Measurements from ENCODE around the gene MXD4.
A peak's percentile ranks its signal among the peaks of the same experiment; 100 is the strongest.
"Not testable (repeated sequence)": the region's sequence is repeated elsewhere in the genome, so short reads cannot be mapped to it uniquely, and the experiment has no call there.

Gene MXD4

DNA sequence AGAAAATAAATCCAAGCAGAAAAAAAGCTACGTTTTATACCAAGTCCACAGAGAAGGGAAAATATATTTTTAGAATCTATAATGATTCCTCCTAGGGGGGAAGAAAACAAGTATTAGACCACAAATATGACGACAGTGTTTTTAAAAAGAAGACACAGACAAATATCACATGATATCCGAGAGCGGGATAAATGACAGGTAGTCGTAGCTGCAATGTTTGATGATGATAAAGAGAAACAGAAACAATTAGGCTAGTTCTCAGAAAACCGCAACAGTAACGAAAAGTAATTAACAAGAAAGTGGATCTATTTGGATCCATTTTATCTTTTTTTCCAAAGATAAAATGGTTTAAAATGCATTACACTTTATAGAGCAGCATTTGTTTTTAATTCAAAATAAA, 20.9 kb downstream of the MXD4 start:
- no peak for DNase-seq
- Histone ChIP-seq H3K36me3 (replicated peaks) (peaks cover 2% of the 10 kb centered on the region), H3K27ac (peak overlapping the region; percentile 5), H3K27me3 (replicated peaks) (no peaks in the 10 kb centered on the region), H3K4me3 (ENCODE audit: low read depth, low read length) (peak overlapping the region; percentile 93)
- TF ChIP-seq CTCF (IDR thresholded peaks at IDR 0.05; ENCODE audit: low read depth, low read length, missing control alignments) = no peak
- in situ Hi-C loops (cut with HindIII; ENCODE audit: low pct_ligation_motif_present, low sequenced_read_pairs) = no loop called here

GRCh38 chr4:2236944-2237666, 24.8 kb downstream of the MXD4 start:
- Histone ChIP-seq H3K27ac (no peak overlapping the region), H3K27me3 (replicated peaks) (no peaks in the 10 kb centered on the region), H3K36me3 (replicated peaks) (peaks cover 4% of the 10 kb centered on the region), H3K4me3 (ENCODE audit: low read depth, low read length) (no peak overlapping the region)
- no peak for TF ChIP-seq CTCF (IDR thresholded peaks at IDR 0.05; ENCODE audit: low read depth, low read length, missing control alignments)
- DNase-seq = no peak
- in situ Hi-C loops (cut with HindIII; ENCODE audit: low pct_ligation_motif_present, low sequenced_read_pairs) = no loop called here

DNA sequence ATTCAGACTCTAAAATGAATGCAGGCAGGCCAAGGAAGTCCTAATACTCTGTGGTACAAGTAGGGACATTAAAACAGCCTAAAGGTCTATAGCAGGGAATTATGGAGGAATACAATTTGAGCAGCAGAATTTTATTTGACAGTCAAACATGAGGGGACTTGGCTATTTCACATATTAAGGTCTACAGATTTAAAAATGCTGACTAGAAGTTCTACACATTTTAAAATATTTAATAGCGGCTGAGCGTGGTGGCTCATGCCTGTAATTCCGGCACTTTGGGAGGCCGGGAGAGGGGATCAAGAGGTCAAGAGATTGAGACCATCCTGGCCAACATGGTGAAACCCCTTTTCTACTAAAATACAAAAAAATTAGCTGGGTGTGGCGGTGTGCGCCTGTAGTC, 30.8 kb downstream of the MXD4 start:
- no peak for TF ChIP-seq CTCF (IDR thresholded peaks at IDR 0.05; ENCODE audit: low read depth, low read length, missing control alignments)
- Histone ChIP-seq H3K27me3 (replicated peaks) (no peaks in the 10 kb centered on the region), H3K27ac (no peak overlapping the region), H3K4me3 (ENCODE audit: low read depth, low read length) (no peak overlapping the region), H3K36me3 (replicated peaks) (peaks cover 3% of the 10 kb centered on the region)
- in situ Hi-C loops (cut with HindIII; ENCODE audit: low pct_ligation_motif_present, low sequenced_read_pairs) = no loop called here
- no peak for DNase-seq

DNA sequence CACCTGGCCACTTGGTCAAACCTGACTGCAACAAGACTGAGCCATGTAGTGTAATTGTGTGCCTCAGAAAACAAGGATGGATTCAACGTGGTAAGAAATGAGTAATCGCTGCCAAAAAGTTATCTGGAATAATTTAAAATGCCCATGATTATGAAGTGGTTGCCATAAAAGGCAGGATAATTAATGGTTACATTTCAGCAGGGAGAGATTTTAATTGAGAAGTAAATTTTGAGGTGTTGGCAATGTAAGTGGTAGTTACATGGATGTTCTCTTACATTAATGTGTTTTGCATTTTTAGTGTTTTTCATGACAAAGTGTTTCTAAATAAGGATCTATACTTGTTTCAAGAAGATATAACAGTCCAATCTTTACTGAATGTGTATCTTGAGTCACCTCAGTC, 35.6 kb downstream of the MXD4 start:
- H3K4me3 ChIP-seq (ENCODE audit: low read depth, low read length) = no peak overlapping the region
- H3K27me3 ChIP-seq (replicated peaks) = no peaks in the 10 kb centered on the region
- in situ Hi-C loops (cut with HindIII; ENCODE audit: low pct_ligation_motif_present, low sequenced_read_pairs) = no loop called here
- H3K27ac ChIP-seq = no peak overlapping the region
- DNase-seq = no peak
- TF ChIP-seq CTCF (IDR thresholded peaks at IDR 0.05; ENCODE audit: low read depth, low read length, missing control alignments) = no peak
- H3K36me3 ChIP-seq (replicated peaks) = no peaks in the 10 kb centered on the region

GRCh38 chr4:2222838-2223237, 39.1 kb downstream of the MXD4 start:
- no peak overlapping the region for H3K4me3 ChIP-seq (ENCODE audit: low read depth, low read length)
- no peak for TF ChIP-seq CTCF (IDR thresholded peaks at IDR 0.05; ENCODE audit: low read depth, low read length, missing control alignments)
- H3K36me3 ChIP-seq (replicated peaks) = no peaks in the 10 kb centered on the region
- H3K27me3 ChIP-seq (replicated peaks) = no peaks in the 10 kb centered on the region
- DNase-seq = no peak
- H3K27ac ChIP-seq = no peak overlapping the region
- in situ Hi-C loops (cut with HindIII; ENCODE audit: low pct_ligation_motif_present, low sequenced_read_pairs) = no loop called here

DNA sequence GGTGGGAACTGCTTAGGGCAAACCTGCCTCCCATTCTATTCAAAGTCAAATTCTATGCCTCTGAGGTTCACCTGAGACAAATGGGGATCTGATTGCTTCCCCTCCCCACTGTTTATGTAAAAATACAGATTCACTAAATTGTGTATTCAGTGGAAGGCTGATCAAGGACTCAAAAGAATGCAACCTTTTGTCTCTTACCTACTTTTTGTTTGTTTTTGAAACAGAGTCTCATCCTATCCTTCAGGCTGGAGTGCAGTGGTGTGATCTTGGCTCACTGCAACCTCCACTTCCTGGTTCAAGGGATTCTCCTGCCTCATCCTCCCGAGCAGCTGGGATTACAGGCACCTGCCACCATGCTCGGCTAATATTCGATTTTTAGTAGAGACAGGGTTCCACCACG, 40.5 kb downstream of the MXD4 start:
- H3K36me3 ChIP-seq (replicated peaks); H3K4me3 ChIP-seq (ENCODE audit: low read depth, low read length); H3K27me3 ChIP-seq (replicated peaks); in situ Hi-C loops (cut with HindIII; ENCODE audit: low pct_ligation_motif_present, low sequenced_read_pairs); DNase-seq; H3K27ac ChIP-seq: not testable (repeated sequence)

Data from brain microvascular endothelial cell (primary cell).